Panc1 (cell line): ENCODE measurements around the gene ELMO1.

Experiments used
- POLR2AphosphoS5 ChIP-seq: IDR thresholded peaks from 2 replicates; pipeline ENCODE4 v1.6.1; 2012; ENCODE audit warnings: mild to moderate bottlenecking, low read depth, low read length, moderate library complexity
- SIN3A ChIP-seq: IDR thresholded peaks from 2 replicates; pipeline ENCODE4 v1.6.1; 2012; ENCODE audit warnings: low read depth, mild to moderate bottlenecking, low read length, moderate library complexity, borderline replicate concordance; ENCODE audit not compliant: insufficient read depth
- TF ChIP-seq, protein P1 (sequence below): fragments of 450-650 bp; IDR thresholded peaks from 2 replicates; pipeline ENCODE4 v1.5.1; 2017; ENCODE audit warnings: mild to moderate bottlenecking
- TF ChIP-seq, protein P2 (sequence below), 2 experiments: IDR thresholded peaks; 2 replicates each; pipeline ENCODE4 v1.6.1; 2011 to 2012; ENCODE audit warnings: low read depth in 2 of 2, control low read depth in 1 of 2, low read length in 1 of 2, mild to moderate bottlenecking in 1 of 2, moderate library complexity in 1 of 2; ENCODE audit not compliant: insufficient read depth in 1 of 2

DNA sequence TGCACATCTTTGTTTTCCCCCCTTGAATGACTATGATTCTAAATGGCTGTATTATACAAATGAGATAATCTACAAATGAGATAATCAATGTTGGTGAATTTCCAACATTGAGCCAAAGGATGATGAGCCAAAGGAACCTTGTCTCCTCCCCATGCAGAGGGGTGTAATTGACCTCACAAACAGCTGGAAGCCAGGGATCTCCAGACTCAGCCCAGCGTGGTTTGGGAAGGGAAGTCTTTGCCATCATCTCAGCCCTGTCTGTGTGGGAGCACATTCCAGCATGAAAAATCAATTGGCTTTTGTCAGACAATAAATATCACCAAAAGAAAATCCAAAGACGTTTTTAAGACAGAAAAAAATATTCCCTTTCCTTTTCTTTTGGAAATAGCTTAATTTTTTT is 452.9 kb downstream of the ELMO1 start:
- TF ChIP-seq, protein P1, sequence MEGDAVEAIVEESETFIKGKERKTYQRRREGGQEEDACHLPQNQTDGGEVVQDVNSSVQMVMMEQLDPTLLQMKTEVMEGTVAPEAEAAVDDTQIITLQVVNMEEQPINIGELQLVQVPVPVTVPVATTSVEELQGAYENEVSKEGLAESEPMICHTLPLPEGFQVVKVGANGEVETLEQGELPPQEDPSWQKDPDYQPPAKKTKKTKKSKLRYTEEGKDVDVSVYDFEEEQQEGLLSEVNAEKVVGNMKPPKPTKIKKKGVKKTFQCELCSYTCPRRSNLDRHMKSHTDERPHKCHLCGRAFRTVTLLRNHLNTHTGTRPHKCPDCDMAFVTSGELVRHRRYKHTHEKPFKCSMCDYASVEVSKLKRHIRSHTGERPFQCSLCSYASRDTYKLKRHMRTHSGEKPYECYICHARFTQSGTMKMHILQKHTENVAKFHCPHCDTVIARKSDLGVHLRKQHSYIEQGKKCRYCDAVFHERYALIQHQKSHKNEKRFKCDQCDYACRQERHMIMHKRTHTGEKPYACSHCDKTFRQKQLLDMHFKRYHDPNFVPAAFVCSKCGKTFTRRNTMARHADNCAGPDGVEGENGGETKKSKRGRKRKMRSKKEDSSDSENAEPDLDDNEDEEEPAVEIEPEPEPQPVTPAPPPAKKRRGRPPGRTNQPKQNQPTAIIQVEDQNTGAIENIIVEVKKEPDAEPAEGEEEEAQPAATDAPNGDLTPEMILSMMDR, result no peak
- TF ChIP-seq SIN3A, result no peak
- TF ChIP-seq POLR2AphosphoS5, result no peak
- TF ChIP-seq, protein P2, sequence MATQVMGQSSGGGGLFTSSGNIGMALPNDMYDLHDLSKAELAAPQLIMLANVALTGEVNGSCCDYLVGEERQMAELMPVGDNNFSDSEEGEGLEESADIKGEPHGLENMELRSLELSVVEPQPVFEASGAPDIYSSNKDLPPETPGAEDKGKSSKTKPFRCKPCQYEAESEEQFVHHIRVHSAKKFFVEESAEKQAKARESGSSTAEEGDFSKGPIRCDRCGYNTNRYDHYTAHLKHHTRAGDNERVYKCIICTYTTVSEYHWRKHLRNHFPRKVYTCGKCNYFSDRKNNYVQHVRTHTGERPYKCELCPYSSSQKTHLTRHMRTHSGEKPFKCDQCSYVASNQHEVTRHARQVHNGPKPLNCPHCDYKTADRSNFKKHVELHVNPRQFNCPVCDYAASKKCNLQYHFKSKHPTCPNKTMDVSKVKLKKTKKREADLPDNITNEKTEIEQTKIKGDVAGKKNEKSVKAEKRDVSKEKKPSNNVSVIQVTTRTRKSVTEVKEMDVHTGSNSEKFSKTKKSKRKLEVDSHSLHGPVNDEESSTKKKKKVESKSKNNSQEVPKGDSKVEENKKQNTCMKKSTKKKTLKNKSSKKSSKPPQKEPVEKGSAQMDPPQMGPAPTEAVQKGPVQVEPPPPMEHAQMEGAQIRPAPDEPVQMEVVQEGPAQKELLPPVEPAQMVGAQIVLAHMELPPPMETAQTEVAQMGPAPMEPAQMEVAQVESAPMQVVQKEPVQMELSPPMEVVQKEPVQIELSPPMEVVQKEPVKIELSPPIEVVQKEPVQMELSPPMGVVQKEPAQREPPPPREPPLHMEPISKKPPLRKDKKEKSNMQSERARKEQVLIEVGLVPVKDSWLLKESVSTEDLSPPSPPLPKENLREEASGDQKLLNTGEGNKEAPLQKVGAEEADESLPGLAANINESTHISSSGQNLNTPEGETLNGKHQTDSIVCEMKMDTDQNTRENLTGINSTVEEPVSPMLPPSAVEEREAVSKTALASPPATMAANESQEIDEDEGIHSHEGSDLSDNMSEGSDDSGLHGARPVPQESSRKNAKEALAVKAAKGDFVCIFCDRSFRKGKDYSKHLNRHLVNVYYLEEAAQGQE (IDR thresholded peaks at IDR 0.05; ENCODE audit: insufficient read depth in 1 of 2, low read depth in 2 of 2, low read length in 1 of 2), result no peak
